Fibroblast of lung (primary cell): Measurements from ENCODE around the gene FBXO40.

Experiments
- EZH2 ChIP-seq: IDR thresholded peaks from 2 replicates; pipeline ENCODE4 v1.5.1; 2012; ENCODE audit warnings: low read length, control low read depth, mild to moderate bottlenecking; ENCODE audit errors: missing control alignments
- TF ChIP-seq, protein P1 (sequence below), 2 donors: IDR thresholded peaks in 1 of 2; conservative IDR thresholded peaks in 1 of 2; 1 replicate in 1 of 2; 2 replicates in 1 of 2; pipeline ENCODE4 v1.5.1; 2011 to 2012; ENCODE audit warnings: low read length in 2 of 2, control low read depth in 1 of 2, inconsistent platforms in 1 of 2, low read depth in 1 of 2, mild to moderate bottlenecking in 1 of 2

GRCh38 chr3:121630355-121630754 is 37.2 kb downstream of the FBXO40 start:
- TF ChIP-seq EZH2: no peak
- TF ChIP-seq, protein P1, sequence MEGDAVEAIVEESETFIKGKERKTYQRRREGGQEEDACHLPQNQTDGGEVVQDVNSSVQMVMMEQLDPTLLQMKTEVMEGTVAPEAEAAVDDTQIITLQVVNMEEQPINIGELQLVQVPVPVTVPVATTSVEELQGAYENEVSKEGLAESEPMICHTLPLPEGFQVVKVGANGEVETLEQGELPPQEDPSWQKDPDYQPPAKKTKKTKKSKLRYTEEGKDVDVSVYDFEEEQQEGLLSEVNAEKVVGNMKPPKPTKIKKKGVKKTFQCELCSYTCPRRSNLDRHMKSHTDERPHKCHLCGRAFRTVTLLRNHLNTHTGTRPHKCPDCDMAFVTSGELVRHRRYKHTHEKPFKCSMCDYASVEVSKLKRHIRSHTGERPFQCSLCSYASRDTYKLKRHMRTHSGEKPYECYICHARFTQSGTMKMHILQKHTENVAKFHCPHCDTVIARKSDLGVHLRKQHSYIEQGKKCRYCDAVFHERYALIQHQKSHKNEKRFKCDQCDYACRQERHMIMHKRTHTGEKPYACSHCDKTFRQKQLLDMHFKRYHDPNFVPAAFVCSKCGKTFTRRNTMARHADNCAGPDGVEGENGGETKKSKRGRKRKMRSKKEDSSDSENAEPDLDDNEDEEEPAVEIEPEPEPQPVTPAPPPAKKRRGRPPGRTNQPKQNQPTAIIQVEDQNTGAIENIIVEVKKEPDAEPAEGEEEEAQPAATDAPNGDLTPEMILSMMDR (conservative IDR thresholded peaks at IDR 0.05 in 1 of 2, IDR thresholded peaks at IDR 0.05 in 1 of 2; ENCODE audit: low read depth in 1 of 2, low read length in 2 of 2): no peak
